Omental fat pad (tissue), 4 donors: ENCODE results near the gene KIF26B. TPM values are rescaled to one million over a fixed set of nuclear protein-coding genes. Genes with fewer than 3 reads are reported as not detected.
"Not testable (repeated sequence)": the region's sequence is repeated elsewhere in the genome, so short reads cannot be mapped to it uniquely, and the experiment has no call there.

Source experiments
- ATAC-seq: fragments of 150-250 bp; one replicate; pipeline ENCODE4 v1.9.1; 2016; ENCODE audit warnings: mild to moderate bottlenecking, moderate library complexity; ENCODE audit not compliant: low FRiP score
- DNase-seq: peaks from one replicate; pipeline ENCODE4 v3.0.0-alpha.2; 2019; ENCODE audit warnings: low spot score
- total RNA-seq, 4 donors: library from RNA; depleted of rRNA; stranded (reverse); fragments of >200 nt; gene quantifications; one replicate each; pipeline ENCODE4 v1.1.0, GENCODE V29; 2016
- TF ChIP-seq, protein P1 (sequence below), 3 donors: fragments of 450-650 bp; IDR thresholded peaks; one replicate each; pipeline ENCODE4 v1.5.1; 2016 to 2017; ENCODE audit warnings: antibody characterized with exemption in 3 of 3, mild to moderate bottlenecking in 3 of 3, moderate library complexity in 2 of 3

Gene KIF26B
- total RNA-seq, 4 donors from 2014 or later, result 0.13 to 0.96 (median 0.39) TPM

GRCh38 chr1:245730801-245731200, 576.0 kb downstream of the KIF26B start:
- TF ChIP-seq, protein P1, sequence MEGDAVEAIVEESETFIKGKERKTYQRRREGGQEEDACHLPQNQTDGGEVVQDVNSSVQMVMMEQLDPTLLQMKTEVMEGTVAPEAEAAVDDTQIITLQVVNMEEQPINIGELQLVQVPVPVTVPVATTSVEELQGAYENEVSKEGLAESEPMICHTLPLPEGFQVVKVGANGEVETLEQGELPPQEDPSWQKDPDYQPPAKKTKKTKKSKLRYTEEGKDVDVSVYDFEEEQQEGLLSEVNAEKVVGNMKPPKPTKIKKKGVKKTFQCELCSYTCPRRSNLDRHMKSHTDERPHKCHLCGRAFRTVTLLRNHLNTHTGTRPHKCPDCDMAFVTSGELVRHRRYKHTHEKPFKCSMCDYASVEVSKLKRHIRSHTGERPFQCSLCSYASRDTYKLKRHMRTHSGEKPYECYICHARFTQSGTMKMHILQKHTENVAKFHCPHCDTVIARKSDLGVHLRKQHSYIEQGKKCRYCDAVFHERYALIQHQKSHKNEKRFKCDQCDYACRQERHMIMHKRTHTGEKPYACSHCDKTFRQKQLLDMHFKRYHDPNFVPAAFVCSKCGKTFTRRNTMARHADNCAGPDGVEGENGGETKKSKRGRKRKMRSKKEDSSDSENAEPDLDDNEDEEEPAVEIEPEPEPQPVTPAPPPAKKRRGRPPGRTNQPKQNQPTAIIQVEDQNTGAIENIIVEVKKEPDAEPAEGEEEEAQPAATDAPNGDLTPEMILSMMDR (IDR thresholded peaks at IDR 0.05), result no peak
- no peak for ATAC-seq
- DNase-seq, result no peak

- not testable (repeated sequence) for ATAC-seq, DNase-seq
Measured at GRCh38 chr1:245740336-245740735, 585.6 kb downstream of the KIF26B start.

DNA sequence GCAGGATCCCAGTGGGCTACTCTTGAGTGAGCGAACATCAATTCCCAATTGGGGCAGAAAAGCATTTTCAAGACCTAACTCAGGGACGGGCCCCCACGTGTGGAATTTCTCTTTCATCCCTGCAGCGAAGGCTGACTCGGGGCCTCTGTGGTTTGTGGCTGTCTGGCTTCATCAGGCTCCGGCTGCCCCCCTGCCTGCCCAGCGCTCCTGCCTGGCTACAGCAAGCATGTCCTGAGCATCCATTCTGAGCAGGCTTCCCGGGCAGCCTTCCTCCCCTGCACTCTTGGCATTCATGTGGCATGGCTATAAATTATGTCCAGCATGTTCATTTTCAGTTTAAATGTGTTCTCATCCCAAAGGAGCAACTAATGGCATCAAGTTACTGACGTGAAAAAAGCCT, 588.1 kb downstream of the KIF26B start:
- no peak for ATAC-seq
- TF ChIP-seq, protein P1 (IDR thresholded peaks at IDR 0.05), result no peak
- no peak for DNase-seq

DNA sequence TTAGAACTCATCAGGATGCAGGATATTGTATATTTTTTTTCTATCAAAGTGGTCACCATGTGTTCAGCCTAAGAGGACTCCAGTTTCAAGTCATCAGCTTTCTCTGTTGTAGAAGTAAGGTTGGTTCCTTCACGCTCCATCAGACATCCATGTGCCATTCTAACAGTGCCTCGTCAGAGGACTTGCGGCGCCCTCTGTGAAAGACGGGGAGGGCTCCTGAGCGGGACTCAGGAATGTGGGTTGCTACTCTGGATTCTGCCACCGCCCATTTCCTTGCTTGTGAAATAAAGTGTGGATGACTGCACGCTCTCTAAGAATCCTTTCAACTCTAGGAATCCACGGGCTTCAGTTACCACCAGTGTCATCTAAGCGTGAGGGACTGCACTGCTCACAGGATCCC, 593.5 kb downstream of the KIF26B start:
- DNase-seq (no peak), ATAC-seq (no peak)
- TF ChIP-seq, protein P1 (IDR thresholded peaks at IDR 0.05), result no peak

DNA sequence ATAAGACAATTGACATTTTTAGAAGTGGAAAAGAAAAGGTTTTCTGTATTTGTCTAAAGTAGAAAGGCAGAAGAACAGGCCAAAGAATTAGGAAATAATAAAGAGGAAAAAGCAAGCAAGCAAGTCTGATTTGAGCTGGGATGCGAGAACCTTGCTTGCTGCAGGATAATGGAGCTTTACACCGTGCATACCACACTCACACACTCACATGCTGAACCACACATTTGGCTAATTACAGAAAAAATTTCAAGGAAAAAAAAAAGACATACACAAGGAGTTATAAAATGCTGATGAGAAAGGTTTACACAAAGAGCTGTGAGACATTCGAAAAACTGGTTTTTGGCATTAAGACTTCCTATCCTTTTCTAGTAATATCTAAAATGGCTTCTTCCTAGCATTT, 593.9 kb downstream of the KIF26B start:
- DNase-seq (no peak), ATAC-seq (no peak)
- TF ChIP-seq, protein P1 (IDR thresholded peaks at IDR 0.05), result no peak

- no peak for DNase-seq
- ATAC-seq, result no peak
- TF ChIP-seq, protein P1 (IDR thresholded peaks at IDR 0.05), result no peak
Measured at GRCh38 chr1:245749053-245749452, 594.3 kb downstream of the KIF26B start.

DNA sequence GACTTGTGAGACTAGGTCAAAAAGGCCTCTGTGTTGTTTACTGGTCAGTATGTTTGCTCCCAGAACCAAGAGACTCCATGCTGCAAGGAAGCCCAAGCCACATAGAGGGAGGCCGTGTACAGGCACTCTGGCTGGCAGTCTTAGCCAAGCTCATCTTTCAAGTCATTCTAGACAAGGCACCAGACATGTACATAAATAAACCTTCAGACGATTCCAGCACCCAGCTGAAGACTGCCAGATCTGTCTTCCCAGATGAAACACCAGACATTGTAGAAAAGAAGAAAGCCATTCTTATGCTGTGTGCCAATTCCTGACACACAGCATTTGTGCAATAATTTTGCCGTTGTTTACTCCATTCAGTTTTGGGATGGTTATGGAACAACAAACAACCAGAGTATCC, 595.5 kb downstream of the KIF26B start:
- TF ChIP-seq, protein P1 (IDR thresholded peaks at IDR 0.05), result no peak
- ATAC-seq (no peak), DNase-seq (no peak)

- ATAC-seq (no peak), DNase-seq (no peak)
- TF ChIP-seq, protein P1 (IDR thresholded peaks at IDR 0.05), result no peak
Measured at GRCh38 chr1:245751116-245751515, 596.3 kb downstream of the KIF26B start.
